Medulla oblongata (tissue), 1 donor: ENCODE data around the gene SSX2IP.
A peak's percentile ranks its signal among the peaks of the same experiment; 100 is the strongest.
"Not testable (repeated sequence)": the region's sequence is repeated elsewhere in the genome, so short reads cannot be mapped to it uniquely, and the experiment has no call there.

ENCODE experiments used
- DNase-seq: peaks from one replicate; pipeline ENCODE4 v3.0.0-alpha.2; 2015; ENCODE audit errors: extremely low spot score

The SSX2IP gene

DNA sequence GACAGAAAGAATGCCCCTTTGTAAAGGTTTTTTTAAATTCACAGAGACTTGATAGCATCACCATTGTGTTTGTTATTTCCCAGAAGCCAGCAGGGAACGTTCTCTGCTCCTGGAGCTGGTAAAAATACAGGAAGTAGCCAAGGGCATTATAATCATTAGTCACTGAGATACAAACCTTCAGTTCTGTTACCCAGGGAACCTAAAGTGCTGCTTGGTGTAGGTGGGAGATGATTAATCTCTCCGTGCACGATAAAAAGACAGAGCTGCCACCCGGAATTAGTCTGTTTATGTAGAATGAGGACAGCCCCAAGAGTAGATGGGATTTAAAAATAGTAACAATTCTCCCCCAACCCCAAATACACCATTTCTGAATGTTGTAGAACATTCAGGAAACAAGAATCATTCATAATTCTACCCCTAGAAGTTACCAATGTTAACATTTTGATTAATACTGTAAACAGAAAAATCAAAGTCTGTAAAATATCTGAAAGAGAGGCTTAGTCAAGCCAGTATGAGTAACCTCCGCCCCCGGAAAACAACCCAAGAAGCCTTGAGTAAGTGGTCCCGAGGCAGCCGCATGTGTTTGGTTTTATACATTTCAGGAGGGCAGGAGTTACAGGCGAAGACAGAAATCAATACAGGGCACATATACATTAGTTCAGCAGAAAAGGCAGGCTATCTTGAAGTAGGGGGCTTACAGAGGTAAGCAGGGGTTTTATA lies 70.7 kb downstream of the SSX2IP start:
- peak; percentile 47 for DNase-seq

- DNase-seq: no peak
Measured at GRCh38 chr1:84617349-84617748, 72.9 kb downstream of the SSX2IP start.

DNA sequence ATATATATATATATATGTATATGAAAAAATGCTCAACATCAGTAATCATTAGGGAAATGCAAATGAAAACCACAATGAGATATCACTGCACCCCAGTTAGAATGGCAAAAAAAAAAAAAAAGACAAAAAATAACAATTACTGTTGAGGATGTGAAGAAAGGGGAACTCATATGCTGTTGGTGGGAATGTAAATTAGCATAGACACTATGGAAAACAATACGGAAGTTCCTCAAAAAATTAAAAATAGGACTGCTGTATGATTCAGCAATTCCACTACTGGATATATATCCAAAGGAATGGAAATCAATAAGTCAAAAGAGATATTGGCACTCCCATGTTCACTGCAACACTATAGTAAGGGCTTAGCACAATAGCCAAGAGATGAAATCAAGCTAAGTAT lies 74.5 kb downstream of the SSX2IP start:
- DNase-seq: no peak

GRCh38 chr1:84613887-84614286 lies 76.4 kb downstream of the SSX2IP start:
- DNase-seq: no peak

- DNase-seq: no peak
Measured at GRCh38 chr1:84613026-84613425, 77.2 kb downstream of the SSX2IP start.

GRCh38 chr1:84611796-84612195 lies 78.5 kb downstream of the SSX2IP start:
- no peak for DNase-seq

DNA sequence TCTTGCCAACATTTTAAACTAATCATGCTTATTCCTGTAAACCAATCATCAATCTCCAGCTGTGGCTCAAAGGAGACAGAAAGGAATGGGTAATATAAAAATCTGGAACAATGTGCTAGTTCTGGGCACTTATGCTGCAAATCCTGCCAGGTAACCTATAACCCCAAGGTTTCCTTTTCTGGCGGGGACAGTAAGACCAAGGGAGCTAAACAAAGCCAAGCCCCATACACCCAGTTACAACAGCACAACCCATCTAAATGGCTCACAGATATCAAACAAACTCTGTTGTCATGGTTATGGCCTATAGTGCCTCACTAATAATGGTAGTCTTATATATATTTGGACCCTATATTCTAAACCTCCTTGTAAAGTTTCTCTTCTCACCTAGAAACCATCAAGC lies 79.2 kb downstream of the SSX2IP start:
- DNase-seq: no peak

DNA sequence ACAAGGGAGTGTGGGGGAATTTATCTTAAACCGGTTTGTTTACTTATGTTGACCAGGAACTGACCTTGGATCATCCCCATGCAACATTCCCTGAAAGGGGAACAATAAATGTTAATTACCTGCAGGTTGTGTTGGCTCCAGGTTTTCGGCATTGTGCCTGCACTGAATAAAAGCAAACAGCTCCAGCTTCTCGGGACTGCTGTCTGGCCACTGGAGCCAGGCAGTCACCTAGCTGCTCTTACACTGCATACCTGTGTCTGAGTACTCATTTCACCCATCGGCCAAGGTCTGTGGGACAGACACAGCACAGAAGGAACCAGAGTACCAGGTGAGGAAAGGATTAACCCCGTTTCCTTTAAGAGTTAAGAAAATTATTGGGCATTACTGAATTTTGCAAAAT lies 83.3 kb downstream of the SSX2IP start:
- no peak for DNase-seq

GRCh38 chr1:84605157-84605556 lies 85.1 kb downstream of the SSX2IP start:
- DNase-seq: no peak

- peak; percentile 16 for DNase-seq
Measured at GRCh38 chr1:84603941-84604830, 86.1 kb downstream of the SSX2IP start.

DNA sequence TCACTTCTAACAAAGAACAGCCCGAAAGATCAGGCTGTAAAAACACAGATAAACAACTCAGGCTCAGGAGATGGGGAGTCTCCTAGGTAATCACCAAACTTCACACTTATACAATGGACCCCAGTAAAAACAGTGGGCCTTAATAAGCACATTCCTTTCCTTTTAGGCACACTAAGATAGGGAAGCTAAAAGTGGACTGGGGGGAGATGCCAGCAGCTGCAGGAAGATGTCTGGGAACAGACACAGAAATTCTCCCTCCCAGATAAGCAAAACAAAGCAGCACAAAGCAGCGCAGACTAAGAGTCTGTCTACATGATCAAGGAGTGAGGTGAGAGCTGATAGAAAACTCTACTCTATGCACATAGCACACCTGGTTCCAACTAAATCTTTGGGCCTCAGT lies 87.0 kb downstream of the SSX2IP start:
- DNase-seq: no peak

- DNase-seq: no peak
Measured at GRCh38 chr1:84600796-84601195, 89.5 kb downstream of the SSX2IP start.

- DNase-seq: no peak
Measured at GRCh38 chr1:84598846-84599741, 91.2 kb downstream of the SSX2IP start.

GRCh38 chr1:84598418-84598817 lies 91.8 kb downstream of the SSX2IP start:
- DNase-seq: no peak

DNA sequence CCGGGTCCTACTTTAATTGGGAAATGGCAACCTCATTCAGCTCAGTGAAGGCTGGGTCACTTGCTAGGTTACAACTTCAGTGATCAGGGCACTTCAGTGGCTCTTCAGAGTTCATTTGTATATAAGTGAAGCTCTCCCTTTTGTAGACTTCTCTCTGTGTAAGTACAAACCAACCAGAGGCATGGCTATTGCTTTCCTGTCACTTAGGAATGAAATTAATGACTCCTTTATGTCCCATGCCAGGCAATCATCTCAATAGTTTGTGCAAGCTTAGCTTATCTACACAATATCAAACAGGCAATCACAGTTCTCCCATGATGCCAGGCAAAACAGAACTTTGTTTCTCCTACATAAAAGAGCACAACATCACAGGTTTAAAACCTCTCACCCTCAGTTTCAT lies 93.2 kb downstream of the SSX2IP start:
- DNase-seq: no peak

GRCh38 chr1:84594959-84595358 lies 95.3 kb downstream of the SSX2IP start:
- not testable (repeated sequence) for DNase-seq
